SK-N-SH treated with all-trans-retinoic acid at 6 μM for 48 hours (cell line): ENCODE results near the gene STAM.

Experiments used
- ATAC-seq: fragments of 200-7000 bp; cut with Tn5 transposase; 3 replicates; pipeline ENCODE4 v1.9.1; 2020; ENCODE audit warnings: mild to moderate bottlenecking, moderate library complexity
- BACH2 ChIP-seq: fragments of 250-450 bp; sonication (Bioruptor Pico); IDR thresholded peaks from 2 replicates; pipeline ENCODE4 v1.9.0; 2021; ENCODE audit warnings: mild to moderate bottlenecking, borderline replicate concordance
- CREB5 ChIP-seq: fragments of 250-450 bp; sonication (Bioruptor Pico); IDR thresholded peaks from 2 replicates; pipeline ENCODE4 v1.5.1; 2020; ENCODE audit warnings: low read depth, mild to moderate bottlenecking, moderate library complexity
- CSDC2 ChIP-seq: fragments of 250-450 bp; sonication (Bioruptor Pico); IDR thresholded peaks from 2 replicates; pipeline ENCODE4 v1.5.0; 2020; ENCODE audit warnings: mild to moderate bottlenecking, moderate library complexity
- CSRNP3 ChIP-seq: fragments of 250-450 bp; sonication (Bioruptor Pico); IDR thresholded peaks from 2 replicates; pipeline ENCODE4 v1.5.1; 2021; ENCODE audit warnings: mild to moderate bottlenecking, moderate library complexity
- ESRRG ChIP-seq: fragments of 250-450 bp; sonication (Bioruptor Pico); IDR thresholded peaks from 2 replicates; pipeline ENCODE4 v1.6.1; 2021; ENCODE audit warnings: mild to moderate bottlenecking
- GLIS3 ChIP-seq: fragments of 250-450 bp; sonication (Bioruptor Pico); IDR thresholded peaks from 2 replicates; pipeline ENCODE4 v1.5.0; 2020; ENCODE audit warnings: mild to moderate bottlenecking, moderate library complexity
- ISL1 ChIP-seq: fragments of 250-450 bp; sonication (Bioruptor Pico); IDR thresholded peaks from 2 replicates; pipeline ENCODE4 v2.1.2; 2022; ENCODE audit warnings: mild to moderate bottlenecking, moderate library complexity
- OSR1 ChIP-seq: fragments of 250-450 bp; sonication (Bioruptor Pico); IDR thresholded peaks from 2 replicates; pipeline ENCODE4 v1.8.0; 2022; ENCODE audit warnings: moderate library complexity, mild to moderate bottlenecking, inconsistent platforms
- POU6F1 ChIP-seq: fragments of 250-450 bp; sonication (Bioruptor Pico); IDR thresholded peaks from 2 replicates; pipeline ENCODE4 v1.8.0; 2021; ENCODE audit warnings: low read depth, mild to moderate bottlenecking, moderate library complexity, borderline replicate concordance
- PPARA ChIP-seq: fragments of 250-450 bp; sonication (Bioruptor Pico); IDR thresholded peaks from 2 replicates; pipeline ENCODE4 v1.5.0; 2020; ENCODE audit warnings: mild to moderate bottlenecking, borderline replicate concordance
- RARB ChIP-seq: fragments of 250-450 bp; sonication (Bioruptor Pico); IDR thresholded peaks from 2 replicates; pipeline ENCODE4 v1.8.0; 2021; ENCODE audit warnings: mild to moderate bottlenecking, moderate library complexity
- SNAI2 ChIP-seq: fragments of 250-450 bp; sonication (Bioruptor Pico); IDR thresholded peaks from 2 replicates; pipeline ENCODE4 v1.5.0; 2020; ENCODE audit warnings: mild to moderate bottlenecking, moderate library complexity
- TCF4 ChIP-seq: fragments of 250-450 bp; sonication (Bioruptor Pico); IDR thresholded peaks from 2 replicates; pipeline ENCODE4 v1.8.0; 2021; ENCODE audit warnings: mild to moderate bottlenecking, moderate library complexity, borderline replicate concordance
- TOX ChIP-seq: fragments of 250-450 bp; sonication (Bioruptor Pico); IDR thresholded peaks from 2 replicates; pipeline ENCODE4 v1.8.0; 2021; ENCODE audit warnings: mild to moderate bottlenecking, moderate library complexity, borderline replicate concordance
- TSHZ2 ChIP-seq: fragments of 250-450 bp; sonication (Bioruptor Pico); IDR thresholded peaks from 2 replicates; pipeline ENCODE4 v1.5.0; 2020; ENCODE audit warnings: mild to moderate bottlenecking, moderate library complexity
- ZC3H10 ChIP-seq: fragments of 250-450 bp; sonication (Bioruptor Pico); IDR thresholded peaks from 2 replicates; pipeline ENCODE4 v1.5.1; 2021; ENCODE audit warnings: mild to moderate bottlenecking, moderate library complexity
- ZFP3 ChIP-seq: fragments of 250-450 bp; sonication (Bioruptor Pico); IDR thresholded peaks from 2 replicates; pipeline ENCODE4 v1.5.0; 2020; ENCODE audit warnings: mild to moderate bottlenecking, moderate library complexity
- ZFP30 ChIP-seq: fragments of 450-650 bp; formaldehyde crosslinking; IDR thresholded peaks from 2 replicates; pipeline ENCODE4 v1.5.0; 2022; ENCODE audit warnings: mild to moderate bottlenecking, moderate library complexity
- ZNF565 ChIP-seq: fragments of 450-650 bp; formaldehyde crosslinking; conservative IDR thresholded peaks from 2 replicates; pipeline ENCODE4 v1.5.0; 2020; ENCODE audit warnings: low read depth, mild to moderate bottlenecking, moderate library complexity
- ZNF70 ChIP-seq: fragments of 450-650 bp; formaldehyde crosslinking; IDR thresholded peaks from 2 replicates; pipeline ENCODE4 v1.5.0; 2020; ENCODE audit warnings: mild to moderate bottlenecking, moderate library complexity
- ZNF8 ChIP-seq: fragments of 450-650 bp; formaldehyde crosslinking; IDR thresholded peaks from 2 replicates; pipeline ENCODE4 v1.5.0; 2020; ENCODE audit warnings: mild to moderate bottlenecking, moderate library complexity
- TF ChIP-seq, protein P1 (sequence below): fragments of 250-450 bp; sonication (Bioruptor Pico); IDR thresholded peaks from 2 replicates; pipeline ENCODE4 v1.8.0; 2020; ENCODE audit warnings: mild to moderate bottlenecking, moderate library complexity, borderline replicate concordance

STAM gene

DNA sequence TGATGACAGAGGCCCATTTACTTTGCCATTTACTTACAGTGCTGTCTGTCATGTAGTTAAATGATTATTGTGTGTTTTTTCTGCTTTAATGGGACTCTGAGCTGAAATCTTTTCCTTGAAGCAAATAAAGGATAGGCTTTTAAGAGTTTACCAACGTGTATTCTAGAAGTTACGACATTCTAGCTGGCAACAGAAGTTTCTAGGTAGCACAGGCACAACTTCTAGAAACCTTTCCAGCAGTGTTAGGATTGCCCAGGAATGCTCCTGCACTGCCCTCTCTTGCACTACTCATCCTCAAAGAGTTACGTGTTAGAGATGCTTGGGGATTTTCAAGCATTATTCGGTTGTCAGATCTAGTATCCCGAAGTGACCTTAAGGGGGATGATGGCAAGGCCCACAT lies 65.5 kb downstream of the STAM start:
- no peak for ATAC-seq
- TF ChIP-seq ZNF70 = no peak
- TF ChIP-seq ZFP30 (CRISPR knock-in tag) = no peak
- TF ChIP-seq CSDC2 (CRISPR knock-in tag) = no peak

DNA sequence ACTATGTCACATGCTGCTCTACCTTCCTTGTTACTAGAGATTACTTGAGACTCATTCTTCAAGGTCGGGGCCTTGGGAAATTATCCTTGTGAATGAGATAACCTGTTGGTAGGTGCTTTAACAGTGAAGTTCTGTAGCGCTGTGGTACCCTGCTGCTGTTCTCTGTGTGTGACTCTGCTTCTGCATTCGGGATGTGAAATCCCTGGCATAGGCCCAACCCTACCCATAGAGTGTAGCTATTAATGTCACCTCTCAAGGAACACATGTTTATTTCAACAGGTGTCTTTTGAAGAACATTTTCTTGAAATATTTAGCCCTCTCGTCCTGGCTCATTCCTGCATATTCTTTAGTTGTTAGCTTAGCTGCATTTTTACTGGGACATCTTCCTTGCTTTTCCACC lies 66.2 kb downstream of the STAM start:
- ATAC-seq = no peak

DNA sequence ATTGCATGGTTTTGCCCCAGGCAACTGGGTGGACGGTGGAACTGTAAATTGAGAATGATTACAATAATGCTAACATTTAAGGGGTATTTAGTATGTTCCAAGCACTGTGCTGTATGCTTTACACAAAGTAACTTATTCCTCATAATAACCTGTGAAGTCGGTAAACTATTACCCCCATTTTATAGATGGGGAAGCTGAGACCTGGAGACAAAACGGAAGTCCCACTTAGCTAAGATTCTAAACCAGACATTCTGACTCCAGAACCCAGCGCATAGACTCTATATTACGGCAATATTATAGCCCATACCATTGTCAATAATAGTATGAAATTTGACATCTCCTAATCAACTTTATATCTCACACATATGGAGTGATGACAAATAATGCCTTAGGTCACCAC lies 68.1 kb downstream of the STAM start:
- ATAC-seq = no peak
- TF ChIP-seq GLIS3 (CRISPR knock-in tag) (no peak), ZFP30 (CRISPR knock-in tag) (no peak), TCF4 (CRISPR knock-in tag) (no peak), BACH2 (no peak), ZNF70 (no peak), CSDC2 (CRISPR knock-in tag) (no peak), CREB5 (CRISPR knock-in tag) (no peak), ZNF565 (CRISPR knock-in tag) (no peak), SNAI2 (CRISPR knock-in tag) (no peak), CSRNP3 (CRISPR knock-in tag) (no peak), RARB (CRISPR knock-in tag) (no peak), ISL1 (CRISPR knock-in tag) (no peak), ZFP3 (CRISPR knock-in tag) (no peak)

More for the DNA sequence above, 66.2 kb downstream of the STAM start:
- TF ChIP-seq TOX (no peak), CSDC2 (CRISPR knock-in tag) (no peak), ZC3H10 (CRISPR knock-in tag) (no peak), POU6F1 (CRISPR knock-in tag) (no peak), RARB (CRISPR knock-in tag) (no peak), ZFP3 (CRISPR knock-in tag) (no peak), ZNF565 (CRISPR knock-in tag) (no peak), ESRRG (CRISPR knock-in tag) (no peak), PPARA (CRISPR knock-in tag) (no peak), ZNF8 (CRISPR knock-in tag) (no peak), TSHZ2 (CRISPR knock-in tag) (no peak), CREB5 (CRISPR knock-in tag) (no peak), OSR1 (no peak), ZNF70 (no peak), ZFP30 (CRISPR knock-in tag) (no peak)
- TF ChIP-seq, protein P1, sequence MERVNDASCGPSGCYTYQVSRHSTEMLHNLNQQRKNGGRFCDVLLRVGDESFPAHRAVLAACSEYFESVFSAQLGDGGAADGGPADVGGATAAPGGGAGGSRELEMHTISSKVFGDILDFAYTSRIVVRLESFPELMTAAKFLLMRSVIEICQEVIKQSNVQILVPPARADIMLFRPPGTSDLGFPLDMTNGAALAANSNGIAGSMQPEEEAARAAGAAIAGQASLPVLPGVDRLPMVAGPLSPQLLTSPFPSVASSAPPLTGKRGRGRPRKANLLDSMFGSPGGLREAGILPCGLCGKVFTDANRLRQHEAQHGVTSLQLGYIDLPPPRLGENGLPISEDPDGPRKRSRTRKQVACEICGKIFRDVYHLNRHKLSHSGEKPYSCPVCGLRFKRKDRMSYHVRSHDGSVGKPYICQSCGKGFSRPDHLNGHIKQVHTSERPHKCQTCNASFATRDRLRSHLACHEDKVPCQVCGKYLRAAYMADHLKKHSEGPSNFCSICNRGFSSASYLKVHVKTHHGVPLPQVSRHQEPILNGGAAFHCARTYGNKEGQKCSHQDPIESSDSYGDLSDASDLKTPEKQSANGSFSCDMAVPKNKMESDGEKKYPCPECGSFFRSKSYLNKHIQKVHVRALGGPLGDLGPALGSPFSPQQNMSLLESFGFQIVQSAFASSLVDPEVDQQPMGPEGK (CRISPR knock-in tag) = no peak
